ENCODE results near the gene DLG3. TPM values are rescaled to one million over a fixed set of nuclear protein-coding genes. Genes with fewer than 3 reads are reported as not detected.
"Not testable (repeated sequence)": the region's sequence is repeated elsewhere in the genome, so short reads cannot be mapped to it uniquely, and the experiment has no call there.

DLG3 gene
- total RNA-seq, result 10 to 100 TPM; 17.3 to 17.6 TPM

GRCh38 chrX:70444326-70444945 lies at the start of gene DLG3:
DLG3 (plus strand) TSS chrX:70444835; CDS start chrX:70445202, 367 bp downstream.
- Mint-ChIP-seq H3K27me3 (peaks cover 19% of the 10 kb centered on the region), H3K4me1 (no peaks in the 10 kb centered on the region), H3K4me3 (peak within 1 kb of the TSS; percentile 46)

DNA sequence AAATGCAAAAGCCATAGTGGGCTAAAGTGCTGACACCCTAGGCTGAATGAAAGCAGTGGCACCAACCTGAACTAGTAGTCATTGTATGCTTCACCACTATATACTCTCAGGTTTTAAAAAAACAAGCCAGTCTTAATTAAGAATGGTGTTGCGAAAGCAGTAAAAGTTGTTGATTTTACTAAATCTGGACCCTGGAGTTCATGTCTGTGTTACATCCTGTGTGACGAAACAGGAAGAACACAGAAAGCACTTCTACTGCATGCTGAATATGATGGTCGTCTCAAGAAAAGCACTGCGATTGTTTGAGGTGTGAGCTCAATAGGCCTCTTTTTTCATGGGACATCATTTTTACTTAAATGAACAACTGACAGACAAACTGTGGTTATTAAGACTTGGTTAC lies 45.7 kb upstream of the DLG3 start:
- Mint-ChIP-seq H3K27ac (no peak overlapping the region), H3K27me3 (no peaks in the 10 kb centered on the region), H3K4me1 (no peaks in the 10 kb centered on the region), H3K36me3 (ENCODE audit: low read depth) (no peaks in the 10 kb centered on the region), H3K9me3 (no peaks in the 10 kb centered on the region), H3K4me3 (peak overlapping the region; percentile 23)
- ATAC-seq (replicated peaks), result peak; percentile 42

More at GRCh38 chrX:70444326-70444945, at the start of gene DLG3:
- no peak within 1 kb of the TSS for H3K27ac Mint-ChIP-seq
- peak; percentile 66 for ATAC-seq (replicated peaks)
- no peaks in the 10 kb centered on the region for H3K36me3 Mint-ChIP-seq (ENCODE audit: low read depth)
- no peaks in the 10 kb centered on the region for H3K9me3 Mint-ChIP-seq

DNA sequence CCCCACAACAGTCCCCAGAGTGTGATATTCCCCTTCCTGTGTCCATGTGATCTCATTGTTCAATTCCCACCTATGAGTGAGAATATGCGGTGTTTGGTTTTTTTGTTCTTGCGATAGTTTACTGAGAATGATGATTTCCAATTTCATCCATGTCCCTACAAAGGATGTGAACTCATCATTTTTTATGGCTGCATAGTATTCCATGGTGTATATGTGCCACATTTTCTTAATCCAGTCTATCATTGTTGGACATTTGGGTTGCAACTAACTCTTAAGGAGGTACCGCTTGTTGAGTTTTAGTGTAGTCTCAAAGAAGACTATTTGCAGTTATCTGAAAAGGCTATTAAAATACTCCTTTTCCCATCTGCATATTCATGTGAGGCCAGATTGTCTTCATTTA lies 44.5 kb upstream of the DLG3 start:
- not testable (repeated sequence) for ATAC-seq (replicated peaks); H3K27ac Mint-ChIP-seq; H3K4me1 Mint-ChIP-seq; H3K36me3 Mint-ChIP-seq (ENCODE audit: low read depth); H3K9me3 Mint-ChIP-seq; H3K4me3 Mint-ChIP-seq; H3K27me3 Mint-ChIP-seq

GRCh38 chrX:70402721-70403120 lies 41.9 kb upstream of the DLG3 start:
- Mint-ChIP-seq H3K9me3 (no peaks in the 10 kb centered on the region), H3K36me3 (ENCODE audit: low read depth) (no peaks in the 10 kb centered on the region), H3K27me3 (no peaks in the 10 kb centered on the region), H3K4me3 (no peak overlapping the region), H3K4me1 (no peaks in the 10 kb centered on the region), H3K27ac (no peak overlapping the region)
- ATAC-seq (replicated peaks), result no peak

- no peak for ATAC-seq (replicated peaks)
- Mint-ChIP-seq H3K27ac (no peak overlapping the region), H3K27me3 (no peaks in the 10 kb centered on the region), H3K9me3 (no peaks in the 10 kb centered on the region), H3K4me1 (no peaks in the 10 kb centered on the region), H3K36me3 (ENCODE audit: low read depth) (no peaks in the 10 kb centered on the region), H3K4me3 (no peak overlapping the region)
These were observed 39.6 kb upstream of the DLG3 start for GRCh38 chrX:70405003-70405402.

GRCh38 chrX:70410921-70411320 lies 33.7 kb upstream of the DLG3 start:
- no peaks in the 10 kb centered on the region for H3K4me1 Mint-ChIP-seq
- no peak overlapping the region for H3K27ac Mint-ChIP-seq
- no peak for ATAC-seq (replicated peaks)
- H3K27me3 Mint-ChIP-seq, result no peaks in the 10 kb centered on the region
- no peak overlapping the region for H3K4me3 Mint-ChIP-seq
- no peaks in the 10 kb centered on the region for H3K36me3 Mint-ChIP-seq (ENCODE audit: low read depth)
- H3K9me3 Mint-ChIP-seq, result no peaks in the 10 kb centered on the region

DNA sequence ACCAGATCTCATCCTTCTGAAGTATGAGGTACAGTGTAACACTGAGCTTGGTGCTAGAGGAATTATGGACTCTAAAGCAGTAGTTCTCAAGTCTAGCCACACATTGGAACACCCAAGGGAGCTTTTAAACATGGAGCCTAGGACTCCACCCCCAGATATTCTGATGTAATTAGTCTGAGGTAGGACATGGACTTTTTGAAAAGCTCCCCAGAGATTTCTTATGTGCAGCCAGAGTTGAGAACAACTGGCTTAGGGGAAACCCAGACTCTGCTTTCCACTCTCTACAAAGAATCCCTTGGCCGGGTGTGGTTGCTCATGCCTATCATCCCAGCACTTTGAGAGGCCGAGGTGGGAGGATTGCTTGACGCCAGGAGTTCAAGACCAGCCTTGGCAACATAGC lies 33.2 kb upstream of the DLG3 start:
- no peaks in the 10 kb centered on the region for H3K9me3 Mint-ChIP-seq
- no peak overlapping the region for H3K4me3 Mint-ChIP-seq
- H3K4me1 Mint-ChIP-seq, result no peaks in the 10 kb centered on the region
- no peak overlapping the region for H3K27ac Mint-ChIP-seq
- no peaks in the 10 kb centered on the region for H3K27me3 Mint-ChIP-seq
- H3K36me3 Mint-ChIP-seq (ENCODE audit: low read depth), result no peaks in the 10 kb centered on the region
- ATAC-seq (replicated peaks), result no peak

DNA sequence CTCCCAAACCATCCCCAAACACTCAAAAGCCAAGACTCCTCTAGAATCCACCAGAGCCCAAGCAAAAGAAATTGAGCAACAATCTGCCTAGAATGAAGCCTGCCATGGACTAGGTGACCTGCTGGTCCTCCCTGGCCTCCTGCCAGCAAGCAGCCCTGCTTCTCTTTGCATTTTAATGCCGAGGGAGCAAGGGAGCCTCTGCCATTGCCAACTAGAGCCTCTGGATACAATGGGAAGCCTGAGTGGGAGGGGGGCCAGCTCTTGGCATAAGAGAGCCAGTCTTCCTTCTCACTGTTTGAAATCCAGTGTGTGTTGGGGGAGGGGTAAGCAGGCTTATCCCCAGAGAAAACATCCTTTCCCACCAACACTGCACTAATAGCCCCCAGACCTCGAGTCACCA lies 23.0 kb upstream of the DLG3 start:
- Mint-ChIP-seq H3K27ac (no peak overlapping the region), H3K4me3 (no peak overlapping the region), H3K9me3 (no peaks in the 10 kb centered on the region), H3K27me3 (no peaks in the 10 kb centered on the region), H3K4me1 (no peaks in the 10 kb centered on the region), H3K36me3 (ENCODE audit: low read depth) (no peaks in the 10 kb centered on the region)
- no peak for ATAC-seq (replicated peaks)

DNA sequence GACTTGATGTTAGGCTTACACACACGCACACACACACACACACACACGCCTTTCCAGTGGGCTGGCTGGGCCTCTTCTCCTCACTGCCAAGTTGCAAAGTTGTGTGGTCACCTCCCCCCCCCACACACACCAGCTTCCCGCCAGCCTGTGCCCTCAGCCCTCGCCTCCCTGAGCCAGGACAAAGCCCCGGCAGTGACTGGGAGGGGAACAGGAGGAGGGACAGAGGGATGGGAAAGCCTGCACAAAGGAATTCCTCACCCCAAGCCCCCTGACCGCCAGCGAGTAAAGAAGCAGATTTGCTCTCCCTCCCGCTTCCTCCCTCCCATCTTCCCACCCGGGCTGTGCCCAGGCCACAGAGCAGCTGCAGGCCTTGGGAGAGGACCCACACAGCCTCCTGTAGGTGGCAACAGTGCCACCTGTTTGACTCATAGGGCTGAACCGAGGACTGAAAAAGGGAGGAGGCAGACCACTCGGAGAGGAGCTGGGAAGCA lies 21.7 kb upstream of the DLG3 start, which contains the start of gene GDPD2:
Gene GDPD2, plus strand, starts transcription at position 464 of the 491 bp plus-strand sequence. CDS start 1,671 bp downstream, outside the sequence.
- Mint-ChIP-seq H3K4me3 (no peak within 1 kb of the TSS), H3K4me1 (no peaks in the 10 kb centered on the region), H3K27ac (no peak within 1 kb of the TSS), H3K9me3 (no peaks in the 10 kb centered on the region), H3K27me3 (no peaks in the 10 kb centered on the region), H3K36me3 (ENCODE audit: low read depth) (no peaks in the 10 kb centered on the region)
- ATAC-seq (replicated peaks), result no peak

DNA sequence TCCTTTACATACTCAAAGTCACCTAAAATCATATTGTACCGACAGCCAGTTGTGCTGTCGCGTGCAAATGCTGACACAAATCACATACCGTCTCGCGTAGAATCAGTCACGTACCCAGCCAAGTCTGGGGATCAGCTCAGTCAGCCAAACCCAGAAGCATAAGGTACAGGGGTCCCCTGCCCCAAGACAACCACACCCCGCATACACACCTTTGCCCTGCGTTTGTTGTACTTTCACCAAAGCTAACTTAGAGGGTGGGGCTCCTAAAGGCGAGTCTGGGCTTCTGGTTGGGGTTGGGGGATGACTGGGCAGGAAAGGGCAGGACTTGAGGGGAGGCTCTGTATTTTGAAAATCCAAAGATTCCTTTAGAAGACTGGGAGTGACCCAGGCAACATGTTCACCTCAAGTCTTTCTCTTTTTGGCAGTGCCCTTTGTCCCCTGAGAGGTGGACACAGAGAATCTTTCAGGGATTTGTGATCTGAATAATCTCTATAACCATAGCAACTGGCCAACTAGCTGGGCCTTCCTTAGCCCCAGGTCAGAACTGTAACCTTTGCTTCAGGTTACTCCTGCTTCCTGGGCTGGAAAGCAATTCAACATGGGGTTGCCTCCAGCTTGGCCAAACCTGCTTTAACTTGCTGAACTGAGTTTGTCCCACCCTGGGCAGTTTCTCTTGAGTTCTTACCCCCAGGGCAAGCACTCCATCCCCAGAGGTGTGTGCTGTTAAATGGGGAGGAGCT lies 20.5 kb upstream of the DLG3 start:
- Mint-ChIP-seq H3K27ac (no peak overlapping the region), H3K27me3 (no peaks in the 10 kb centered on the region), H3K4me3 (no peak overlapping the region), H3K36me3 (ENCODE audit: low read depth) (no peaks in the 10 kb centered on the region), H3K4me1 (no peaks in the 10 kb centered on the region), H3K9me3 (no peaks in the 10 kb centered on the region)
- no peak for ATAC-seq (replicated peaks)

- H3K36me3 Mint-ChIP-seq (ENCODE audit: low read depth), result no peaks in the 10 kb centered on the region
- ATAC-seq (replicated peaks), result no peak
- H3K4me1 Mint-ChIP-seq, result no peaks in the 10 kb centered on the region
- H3K4me3 Mint-ChIP-seq, result no peak overlapping the region
- no peaks in the 10 kb centered on the region for H3K9me3 Mint-ChIP-seq
- H3K27ac Mint-ChIP-seq, result no peak overlapping the region
- no peaks in the 10 kb centered on the region for H3K27me3 Mint-ChIP-seq
These were observed 19.8 kb upstream of the DLG3 start for GRCh38 chrX:70424801-70425200.

GRCh38 chrX:70426286-70427278 lies 18.1 kb upstream of the DLG3 start:
- H3K9me3 Mint-ChIP-seq, result no peaks in the 10 kb centered on the region
- H3K4me3 Mint-ChIP-seq, result no peak overlapping the region
- no peaks in the 10 kb centered on the region for H3K36me3 Mint-ChIP-seq (ENCODE audit: low read depth)
- no peaks in the 10 kb centered on the region for H3K4me1 Mint-ChIP-seq
- no peak for ATAC-seq (replicated peaks)
- no peaks in the 10 kb centered on the region for H3K27me3 Mint-ChIP-seq
- no peak overlapping the region for H3K27ac Mint-ChIP-seq

- no peak for ATAC-seq (replicated peaks)
- Mint-ChIP-seq H3K36me3 (ENCODE audit: low read depth) (no peaks in the 10 kb centered on the region), H3K27ac (no peak overlapping the region), H3K9me3 (no peaks in the 10 kb centered on the region), H3K27me3 (no peaks in the 10 kb centered on the region), H3K4me3 (no peak overlapping the region), H3K4me1 (no peaks in the 10 kb centered on the region)
These were observed 17.3 kb upstream of the DLG3 start for GRCh38 chrX:70427365-70427764.

- no peak for ATAC-seq (replicated peaks)
- no peaks in the 10 kb centered on the region for H3K36me3 Mint-ChIP-seq (ENCODE audit: low read depth)
- no peak overlapping the region for H3K27ac Mint-ChIP-seq
- H3K4me1 Mint-ChIP-seq, result no peaks in the 10 kb centered on the region
- H3K9me3 Mint-ChIP-seq, result no peaks in the 10 kb centered on the region
- H3K4me3 Mint-ChIP-seq, result no peak overlapping the region
- no peaks in the 10 kb centered on the region for H3K27me3 Mint-ChIP-seq
These were observed 14.9 kb upstream of the DLG3 start for GRCh38 chrX:70429759-70430158.

Measured in activated T-helper 17 cell treated with anti-CD3 and anti-CD28 coated beads, Interleukin-2, amount 50 U/mL, for 72 hours (primary cell).